Astrocyte (in vitro differentiated cells and primary cell): ENCODE data around the gene RAB4A. TPM values are rescaled to one million over a fixed set of nuclear protein-coding genes. Genes with fewer than 3 reads are reported as not detected.
A peak's percentile ranks its signal among the peaks of the same experiment; 100 is the strongest.

Experiments
- DNase-seq: peaks from one replicate; pipeline ENCODE4 v3.0.0-alpha.2; 2010; ENCODE audit warnings: low read depth
- FAIRE-seq: peaks from 2 replicates; lab custom pipeline; 2011; peaks lifted over from hg19 to GRCh38; lab: Jason Lieb, UNC
- H2AFZ ChIP-seq: 2 replicates; pipeline ENCODE4 v1.6.0; 2012; ENCODE audit warnings: low read depth, low read length, inconsistent platforms
- H3K27ac ChIP-seq: 2 replicates; pipeline ENCODE4 v1.5.1; 2011; ENCODE audit warnings: low read depth, low read length, inconsistent platforms
- H3K27me3 ChIP-seq: 2 replicates; pipeline ENCODE4 v1.6.0; 2011; ENCODE audit warnings: low read length, inconsistent platforms; ENCODE audit not compliant: insufficient read depth
- H3K36me3 ChIP-seq: 2 replicates; pipeline ENCODE4 v1.5.1; 2011; ENCODE audit warnings: low read length, inconsistent platforms; ENCODE audit not compliant: insufficient read depth
- H3K4me1 ChIP-seq: 2 replicates; pipeline ENCODE4 v1.5.1; 2011; ENCODE audit warnings: low read length, inconsistent platforms; ENCODE audit not compliant: insufficient read depth
- H3K4me2 ChIP-seq: 2 replicates; pipeline ENCODE4 v1.6.0; 2012; ENCODE audit warnings: low read length, inconsistent platforms
- H3K4me3 ChIP-seq: 2 replicates; pipeline ENCODE4 v1.5.1; 2011; ENCODE audit warnings: low read depth, mild to moderate bottlenecking, low read length, inconsistent platforms; ENCODE audit not compliant: insufficient read depth
- H3K79me2 ChIP-seq: 2 replicates; pipeline ENCODE4 v1.6.0; 2012; ENCODE audit warnings: mild to moderate bottlenecking, low read length, inconsistent platforms; ENCODE audit not compliant: insufficient read depth
- H3K9ac ChIP-seq: 2 replicates; pipeline ENCODE4 v1.6.0; 2012; ENCODE audit warnings: mild to moderate bottlenecking, low read length, inconsistent platforms
- H3K9me3 ChIP-seq: 2 replicates; pipeline ENCODE4 v1.5.1; 2012; ENCODE audit warnings: low read depth, mild to moderate bottlenecking, low read length, inconsistent platforms; ENCODE audit not compliant: insufficient read depth
- H4K20me1 ChIP-seq: 2 replicates; pipeline ENCODE4 v1.6.0; 2012; ENCODE audit warnings: low read length, inconsistent platforms; ENCODE audit not compliant: insufficient read depth
- H3K27ac Mint-ChIP-seq: one replicate; pipeline ENCODE4 v1.8.0; 2021; ENCODE audit warnings: mild to moderate bottlenecking, mixed read lengths; ENCODE audit not compliant: unreplicated experiment
- H3K27me3 Mint-ChIP-seq: one replicate; pipeline ENCODE4 v1.8.0; 2021; ENCODE audit warnings: low read depth, mixed read lengths; ENCODE audit not compliant: unreplicated experiment
- H3K36me3 Mint-ChIP-seq: one replicate; pipeline ENCODE4 v1.8.0; 2021; ENCODE audit warnings: low read depth, mixed read lengths; ENCODE audit not compliant: unreplicated experiment
- H3K4me1 Mint-ChIP-seq: one replicate; pipeline ENCODE4 v1.8.0; 2021; ENCODE audit warnings: low read depth, mixed read lengths; ENCODE audit not compliant: unreplicated experiment
- H3K4me3 Mint-ChIP-seq: one replicate; pipeline ENCODE4 v1.8.0; 2021; ENCODE audit warnings: mild to moderate bottlenecking, moderate library complexity, mixed read lengths; ENCODE audit not compliant: unreplicated experiment
- H3K9me3 Mint-ChIP-seq: one replicate; pipeline ENCODE4 v1.8.0; 2021; ENCODE audit warnings: mild to moderate bottlenecking, mixed read lengths; ENCODE audit not compliant: unreplicated experiment
- EZH2 ChIP-seq: IDR thresholded peaks from 2 replicates; pipeline ENCODE4 v1.6.1; 2012; ENCODE audit warnings: mild to moderate bottlenecking, low read length, inconsistent platforms; ENCODE audit not compliant: insufficient read depth
- total RNA-seq: library from RNA; stranded (reverse); gene quantifications from 2 replicates; pipeline ENCODE4 v1.2.1, GENCODE V29; 2021
- TF ChIP-seq, protein P1 (sequence below): IDR thresholded peaks from 2 replicates; pipeline ENCODE4 v1.5.1; 2011; ENCODE audit warnings: low read depth, mild to moderate bottlenecking, inconsistent platforms, low read length, moderate library complexity; ENCODE audit not compliant: insufficient read depth

Gene RAB4A
- total RNA-seq, 1 donor from 2014 or later, result 58.6 TPM

GRCh38 chr1:229319487-229319886 lies 48.6 kb downstream of the RAB4A start:
- Histone ChIP-seq H3K36me3 (peaks cover 15% of the 10 kb centered on the region), H3K79me2 (no peaks in the 10 kb centered on the region), H4K20me1 (no peaks in the 10 kb centered on the region), H3K9ac (no peak overlapping the region), H3K9me3 (no peaks in the 10 kb centered on the region), H3K4me1 (peaks cover 6% of the 10 kb centered on the region), H3K27me3 (no peaks in the 10 kb centered on the region), H3K4me3 (no peak overlapping the region), H3K27ac (no peak overlapping the region), H2AFZ (no peak overlapping the region), H3K4me2 (no peak overlapping the region)
- Mint-ChIP-seq H3K27me3 (no peaks in the 10 kb centered on the region), H3K36me3 (peaks cover 2% of the 10 kb centered on the region), H3K4me1 (peaks cover 12% of the 10 kb centered on the region), H3K4me3 (no peak overlapping the region), H3K27ac (no peak overlapping the region), H3K9me3 (no peaks in the 10 kb centered on the region)
- DNase-seq (no peak), FAIRE-seq (no peak)
- no peak for TF ChIP-seq EZH2
- TF ChIP-seq, protein P1, sequence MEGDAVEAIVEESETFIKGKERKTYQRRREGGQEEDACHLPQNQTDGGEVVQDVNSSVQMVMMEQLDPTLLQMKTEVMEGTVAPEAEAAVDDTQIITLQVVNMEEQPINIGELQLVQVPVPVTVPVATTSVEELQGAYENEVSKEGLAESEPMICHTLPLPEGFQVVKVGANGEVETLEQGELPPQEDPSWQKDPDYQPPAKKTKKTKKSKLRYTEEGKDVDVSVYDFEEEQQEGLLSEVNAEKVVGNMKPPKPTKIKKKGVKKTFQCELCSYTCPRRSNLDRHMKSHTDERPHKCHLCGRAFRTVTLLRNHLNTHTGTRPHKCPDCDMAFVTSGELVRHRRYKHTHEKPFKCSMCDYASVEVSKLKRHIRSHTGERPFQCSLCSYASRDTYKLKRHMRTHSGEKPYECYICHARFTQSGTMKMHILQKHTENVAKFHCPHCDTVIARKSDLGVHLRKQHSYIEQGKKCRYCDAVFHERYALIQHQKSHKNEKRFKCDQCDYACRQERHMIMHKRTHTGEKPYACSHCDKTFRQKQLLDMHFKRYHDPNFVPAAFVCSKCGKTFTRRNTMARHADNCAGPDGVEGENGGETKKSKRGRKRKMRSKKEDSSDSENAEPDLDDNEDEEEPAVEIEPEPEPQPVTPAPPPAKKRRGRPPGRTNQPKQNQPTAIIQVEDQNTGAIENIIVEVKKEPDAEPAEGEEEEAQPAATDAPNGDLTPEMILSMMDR, result no peak

DNA sequence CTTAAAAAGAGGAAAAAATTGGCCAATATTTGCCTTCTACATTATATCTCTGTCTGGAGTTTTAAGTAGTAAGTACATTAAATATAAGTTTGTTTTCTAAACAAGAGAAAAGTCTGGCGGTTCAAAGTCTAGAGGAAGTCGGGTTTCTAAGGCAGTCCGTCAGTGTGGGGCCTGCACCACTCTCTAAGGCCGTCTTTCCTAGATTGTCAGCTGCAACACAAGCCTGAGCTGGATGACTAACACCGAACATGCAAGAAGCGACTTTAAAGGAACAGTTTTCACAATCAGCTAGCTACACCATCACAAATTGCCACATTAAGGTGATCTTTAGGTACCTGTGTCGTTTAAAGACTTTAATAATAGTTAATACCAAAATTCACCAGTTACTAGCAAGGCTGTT lies 52.3 kb downstream of the RAB4A start:
- Histone ChIP-seq H2AFZ (no peak overlapping the region), H3K4me1 (peaks cover 1% of the 10 kb centered on the region), H3K27ac (no peak overlapping the region), H3K4me3 (no peak overlapping the region), H3K4me2 (no peak overlapping the region), H3K9me3 (no peaks in the 10 kb centered on the region), H3K9ac (no peak overlapping the region), H3K36me3 (peaks cover 15% of the 10 kb centered on the region), H3K27me3 (no peaks in the 10 kb centered on the region), H4K20me1 (peaks cover 3% of the 10 kb centered on the region), H3K79me2 (no peaks in the 10 kb centered on the region)
- DNase-seq (no peak), FAIRE-seq (no peak)
- no peaks in the 10 kb centered on the region for H3K27me3 Mint-ChIP-seq
- H3K4me1 Mint-ChIP-seq, result peaks cover 9% of the 10 kb centered on the region
- no peak overlapping the region for H3K4me3 Mint-ChIP-seq
- H3K36me3 Mint-ChIP-seq, result peaks cover 25% of the 10 kb centered on the region
- TF ChIP-seq, protein P1, result no peak
- TF ChIP-seq EZH2, result no peak
- H3K27ac Mint-ChIP-seq, result peak overlapping the region; percentile 88
- H3K9me3 Mint-ChIP-seq, result no peaks in the 10 kb centered on the region

- Histone ChIP-seq H3K79me2 (no peaks in the 10 kb centered on the region), H3K4me1 (no peaks in the 10 kb centered on the region), H3K4me2 (no peak overlapping the region), H2AFZ (no peak overlapping the region), H3K9me3 (no peaks in the 10 kb centered on the region), H3K27me3 (no peaks in the 10 kb centered on the region), H3K36me3 (peaks cover 19% of the 10 kb centered on the region), H3K4me3 (no peak overlapping the region), H3K9ac (no peak overlapping the region), H4K20me1 (peaks cover 3% of the 10 kb centered on the region), H3K27ac (no peak overlapping the region)
- H3K27me3 Mint-ChIP-seq, result no peaks in the 10 kb centered on the region
- peaks cover 11% of the 10 kb centered on the region for H3K4me1 Mint-ChIP-seq
- no peak for DNase-seq
- H3K9me3 Mint-ChIP-seq, result no peaks in the 10 kb centered on the region
- no peak overlapping the region for H3K4me3 Mint-ChIP-seq
- H3K36me3 Mint-ChIP-seq, result peaks cover 28% of the 10 kb centered on the region
- H3K27ac Mint-ChIP-seq, result no peak overlapping the region
- TF ChIP-seq, protein P1, result no peak
- no peak for TF ChIP-seq EZH2
- FAIRE-seq, result no peak
These were observed 53.1 kb downstream of the RAB4A start for GRCh38 chr1:229323885-229324553.
